GM23338 (cell line): ENCODE data around the gene RBM34. TPM values are rescaled to one million over a fixed set of nuclear protein-coding genes. Genes with fewer than 3 reads are reported as not detected.

Experiments
- ATAC-seq: fragments of 200-7000 bp; cut with Tn5 transposase; 3 replicates; pipeline ENCODE4 v1.9.1; 2020
- DNase-seq: peaks from one replicate; pipeline ENCODE4 v3.0.0-alpha.2; 2015; ENCODE audit warnings: low spot score
- H2AFZ ChIP-seq: fragments of 200-600 bp; sonication (generic); 2 replicates; pipeline ENCODE4 v1.8.0; 2016; ENCODE audit warnings: antibody characterized with exemption, mild to moderate bottlenecking, moderate library complexity
- H3F3A ChIP-seq: fragments of 200-600 bp; sonication (generic); replicated peaks from 2 replicates; pipeline ENCODE4 v1.8.0; 2017; ENCODE audit warnings: antibody characterized with exemption, mixed run types, low read depth
- H3K27ac ChIP-seq: fragments of 200-600 bp; sonication (generic); 2 replicates; pipeline ENCODE4 v1.6.1; 2016; ENCODE audit warnings: low read depth
- H3K27me3 ChIP-seq: fragments of 200-600 bp; sonication (generic); 2 replicates; pipeline ENCODE4 v1.8.0; 2016; ENCODE audit warnings: mild to moderate bottlenecking, mixed run types, moderate library complexity; ENCODE audit not compliant: insufficient read depth
- H3K36me3 ChIP-seq: fragments of 200-600 bp; sonication (generic); 2 replicates; pipeline ENCODE4 v1.8.0; 2016; ENCODE audit warnings: mild to moderate bottlenecking; ENCODE audit not compliant: insufficient read depth
- H3K4me1 ChIP-seq: fragments of 200-600 bp; sonication (generic); 2 replicates; pipeline ENCODE4 v1.8.0; 2016; ENCODE audit warnings: mild to moderate bottlenecking, moderate library complexity; ENCODE audit not compliant: insufficient read depth
- H3K4me2 ChIP-seq: fragments of 200-600 bp; sonication (generic); 2 replicates; pipeline ENCODE4 v1.7.1; 2017; ENCODE audit warnings: mixed run types
- H3K4me3 ChIP-seq: fragments of 200-600 bp; sonication (generic); 2 replicates; pipeline ENCODE4 v1.6.1; 2016; ENCODE audit warnings: mixed run types
- H3K79me2 ChIP-seq: fragments of 200-600 bp; sonication (generic); replicated peaks from 2 replicates; pipeline ENCODE4 v1.8.0; 2017; ENCODE audit warnings: mild to moderate bottlenecking; ENCODE audit not compliant: insufficient read depth
- H3K9me2 ChIP-seq: fragments of 200-600 bp; sonication (generic); 2 replicates; pipeline ENCODE4 v1.8.0; 2017; ENCODE audit not compliant: insufficient read depth
- H4K20me1 ChIP-seq: fragments of 200-600 bp; sonication (generic); replicated peaks from 2 replicates; pipeline ENCODE4 v1.8.0; 2017; ENCODE audit warnings: mild to moderate bottlenecking; ENCODE audit not compliant: insufficient read depth
- H3K27ac Mint-ChIP-seq: 2 replicates; pipeline ENCODE4 v1.8.0; 2020; ENCODE audit warnings: inconsistent platforms, mild to moderate bottlenecking, moderate library complexity, mixed read lengths
- H3K27me3 Mint-ChIP-seq: 3 replicates; pipeline ENCODE4 v1.8.0; 2022; ENCODE audit warnings: low read depth, mild to moderate bottlenecking, moderate library complexity, mixed read lengths, inconsistent platforms; ENCODE audit not compliant: insufficient read depth, poor library complexity
- H3K36me3 Mint-ChIP-seq: 3 replicates; pipeline ENCODE4 v1.8.0; 2021; ENCODE audit warnings: low read depth, mild to moderate bottlenecking, inconsistent platforms, moderate library complexity, mixed read lengths
- H3K4me1 Mint-ChIP-seq: 3 replicates; pipeline ENCODE4 v1.8.0; 2020; ENCODE audit warnings: mild to moderate bottlenecking, inconsistent platforms, mixed read lengths
- H3K4me3 Mint-ChIP-seq: 3 replicates; pipeline ENCODE4 v1.8.0; 2021; ENCODE audit warnings: moderate library complexity, mild to moderate bottlenecking, inconsistent platforms, mixed read lengths
- H3K9me3 Mint-ChIP-seq: 3 replicates; pipeline ENCODE4 v1.8.0; 2020; ENCODE audit warnings: moderate library complexity, mild to moderate bottlenecking, inconsistent platforms, mixed read lengths
- CTCF ChIP-seq, 2 experiments: fragments of 200-600 bp in 1 of 2; sonication (generic) in 1 of 2; conservative IDR thresholded peaks; 2 replicates each; pipeline versions ENCODE4 v1.5.1 to v1.6.1; 2016 to 2017; ENCODE audit warnings: antibody characterized with exemption in 2 of 2, low read depth in 2 of 2, mild to moderate bottlenecking in 2 of 2, moderate library complexity in 1 of 2
- EZH2 ChIP-seq: fragments of 200-600 bp; sonication (generic); IDR thresholded peaks from one replicate; pipeline ENCODE4 v1.8.0; 2017; ENCODE audit warnings: antibody characterized with exemption, mild to moderate bottlenecking, low read depth; ENCODE audit not compliant: unreplicated experiment
- JUNB ChIP-seq: IDR thresholded peaks from one replicate; pipeline ENCODE4 v1.6.1; 2016; ENCODE audit warnings: antibody characterized with exemption; ENCODE audit not compliant: unreplicated experiment
- NANOG ChIP-seq: IDR thresholded peaks from 2 replicates; pipeline ENCODE4 v1.6.1; 2016; ENCODE audit warnings: antibody characterized with exemption, borderline replicate concordance
- POLR2AphosphoS5 ChIP-seq: IDR thresholded peaks from 2 replicates; pipeline ENCODE4 v1.6.1; 2016; ENCODE audit warnings: antibody characterized with exemption, low read depth
- STAT1 ChIP-seq: IDR thresholded peaks from one replicate; pipeline ENCODE4 v1.6.1; 2016; ENCODE audit warnings: antibody characterized with exemption; ENCODE audit not compliant: unreplicated experiment
- ZNF114 ChIP-seq: fragments of 250-450 bp; sonication (Bioruptor Pico); IDR thresholded peaks from 2 replicates; pipeline ENCODE4 v1.5.0; 2020; ENCODE audit warnings: mild to moderate bottlenecking, moderate library complexity
- ZNF331 ChIP-seq: fragments of 250-450 bp; sonication (Bioruptor Pico); IDR thresholded peaks from 2 replicates; pipeline ENCODE4 v1.5.0; 2020; ENCODE audit warnings: low read depth, mild to moderate bottlenecking, moderate library complexity
- polyA plus RNA-seq: library from polyadenylated mRNA; unstranded; fragments of >200 nt; fragmentation: Nextera tagmentation; extraction: Ambion mirVana; gene quantifications from 2 replicates; pipeline ENCODE4 v1.2.1, GENCODE V29; 2016
- total RNA-seq: library from RNA; depleted of rRNA; stranded (reverse); fragments of >200 nt; shearing (Covaris generic); gene quantifications from 2 replicates; pipeline ENCODE4 v1.2.3, GENCODE V29; 2014
- TF ChIP-seq, protein P1 (sequence below): fragments of 250-450 bp; sonication (Bioruptor Pico); IDR thresholded peaks from 2 replicates; pipeline ENCODE4 v1.5.0; 2020; ENCODE audit warnings: mild to moderate bottlenecking, moderate library complexity
- TF ChIP-seq, protein P2 (sequence below): IDR thresholded peaks from one replicate; pipeline ENCODE4 v1.6.1; 2018; ENCODE audit warnings: antibody characterized with exemption; ENCODE audit not compliant: unreplicated experiment

The RBM34 gene
- total and polyA plus RNA-seq, 2 experiments from 2014 or later = 51.8 to 177 TPM

DNA sequence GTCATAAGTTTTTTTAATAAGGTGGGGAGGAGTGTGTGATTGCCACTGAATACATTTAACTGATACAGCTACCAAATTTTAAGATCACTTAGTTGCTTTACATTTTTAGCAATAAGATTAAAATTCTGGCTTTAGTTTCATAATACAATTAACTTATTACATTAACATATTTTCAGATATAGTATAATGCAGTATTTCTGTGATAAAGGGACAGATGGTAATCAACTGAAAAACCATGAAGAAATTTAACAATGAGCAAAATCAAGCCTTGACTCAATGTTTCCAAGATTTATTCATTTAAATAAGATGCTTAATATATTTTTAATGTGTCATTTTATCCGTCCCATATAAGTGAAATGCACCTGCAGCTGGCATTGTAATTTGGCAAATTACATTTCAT, 36.4 kb downstream of the RBM34 start (continued):
- TF ChIP-seq, protein P1, sequence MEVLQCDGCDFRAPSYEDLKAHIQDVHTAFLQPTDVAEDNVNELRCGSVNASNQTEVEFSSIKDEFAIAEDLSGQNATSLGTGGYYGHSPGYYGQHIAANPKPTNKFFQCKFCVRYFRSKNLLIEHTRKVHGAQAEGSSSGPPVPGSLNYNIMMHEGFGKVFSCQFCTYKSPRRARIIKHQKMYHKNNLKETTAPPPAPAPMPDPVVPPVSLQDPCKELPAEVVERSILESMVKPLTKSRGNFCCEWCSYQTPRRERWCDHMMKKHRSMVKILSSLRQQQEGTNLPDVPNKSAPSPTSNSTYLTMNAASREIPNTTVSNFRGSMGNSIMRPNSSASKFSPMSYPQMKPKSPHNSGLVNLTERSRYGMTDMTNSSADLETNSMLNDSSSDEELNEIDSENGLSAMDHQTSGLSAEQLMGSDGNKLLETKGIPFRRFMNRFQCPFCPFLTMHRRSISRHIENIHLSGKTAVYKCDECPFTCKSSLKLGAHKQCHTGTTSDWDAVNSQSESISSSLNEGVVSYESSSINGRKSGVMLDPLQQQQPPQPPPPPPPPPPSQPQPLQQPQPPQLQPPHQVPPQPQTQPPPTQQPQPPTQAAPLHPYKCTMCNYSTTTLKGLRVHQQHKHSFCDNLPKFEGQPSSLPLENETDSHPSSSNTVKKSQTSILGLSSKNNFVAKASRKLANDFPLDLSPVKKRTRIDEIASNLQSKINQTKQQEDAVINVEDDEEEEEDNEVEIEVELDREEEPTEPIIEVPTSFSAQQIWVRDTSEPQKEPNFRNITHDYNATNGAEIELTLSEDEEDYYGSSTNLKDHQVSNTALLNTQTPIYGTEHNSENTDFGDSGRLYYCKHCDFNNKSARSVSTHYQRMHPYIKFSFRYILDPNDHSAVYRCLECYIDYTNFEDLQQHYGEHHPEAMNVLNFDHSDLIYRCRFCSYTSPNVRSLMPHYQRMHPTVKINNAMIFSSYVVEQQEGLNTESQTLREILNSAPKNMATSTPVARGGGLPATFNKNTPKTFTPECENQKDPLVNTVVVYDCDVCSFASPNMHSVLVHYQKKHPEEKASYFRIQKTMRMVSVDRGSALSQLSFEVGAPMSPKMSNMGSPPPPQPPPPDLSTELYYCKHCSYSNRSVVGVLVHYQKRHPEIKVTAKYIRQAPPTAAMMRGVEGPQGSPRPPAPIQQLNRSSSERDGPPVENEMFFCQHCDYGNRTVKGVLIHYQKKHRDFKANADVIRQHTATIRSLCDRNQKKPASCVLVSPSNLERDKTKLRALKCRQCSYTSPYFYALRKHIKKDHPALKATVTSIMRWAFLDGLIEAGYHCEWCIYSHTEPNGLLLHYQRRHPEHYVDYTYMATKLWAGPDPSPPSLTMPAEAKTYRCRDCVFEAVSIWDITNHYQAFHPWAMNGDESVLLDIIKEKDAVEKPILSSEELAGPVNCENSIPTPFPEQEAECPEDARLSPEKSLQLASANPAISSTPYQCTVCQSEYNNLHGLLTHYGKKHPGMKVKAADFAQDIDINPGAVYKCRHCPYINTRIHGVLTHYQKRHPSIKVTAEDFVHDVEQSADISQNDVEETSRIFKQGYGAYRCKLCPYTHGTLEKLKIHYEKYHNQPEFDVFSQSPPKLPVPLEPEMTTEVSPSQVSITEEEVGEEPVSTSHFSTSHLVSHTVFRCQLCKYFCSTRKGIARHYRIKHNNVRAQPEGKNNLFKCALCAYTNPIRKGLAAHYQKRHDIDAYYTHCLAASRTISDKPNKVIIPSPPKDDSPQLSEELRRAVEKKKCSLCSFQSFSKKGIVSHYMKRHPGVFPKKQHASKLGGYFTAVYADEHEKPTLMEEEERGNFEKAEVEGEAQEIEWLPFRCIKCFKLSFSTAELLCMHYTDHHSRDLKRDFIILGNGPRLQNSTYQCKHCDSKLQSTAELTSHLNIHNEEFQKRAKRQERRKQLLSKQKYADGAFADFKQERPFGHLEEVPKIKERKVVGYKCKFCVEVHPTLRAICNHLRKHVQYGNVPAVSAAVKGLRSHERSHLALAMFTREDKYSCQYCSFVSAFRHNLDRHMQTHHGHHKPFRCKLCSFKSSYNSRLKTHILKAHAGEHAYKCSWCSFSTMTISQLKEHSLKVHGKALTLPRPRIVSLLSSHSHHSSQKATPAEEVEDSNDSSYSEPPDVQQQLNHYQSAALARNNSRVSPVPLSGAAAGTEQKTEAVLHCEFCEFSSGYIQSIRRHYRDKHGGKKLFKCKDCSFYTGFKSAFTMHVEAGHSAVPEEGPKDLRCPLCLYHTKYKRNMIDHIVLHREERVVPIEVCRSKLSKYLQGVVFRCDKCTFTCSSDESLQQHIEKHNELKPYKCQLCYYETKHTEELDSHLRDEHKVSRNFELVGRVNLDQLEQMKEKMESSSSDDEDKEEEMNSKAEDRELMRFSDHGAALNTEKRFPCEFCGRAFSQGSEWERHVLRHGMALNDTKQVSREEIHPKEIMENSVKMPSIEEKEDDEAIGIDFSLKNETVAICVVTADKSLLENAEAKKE (CRISPR knock-in tag) = no peak
- TF ChIP-seq, protein P2, sequence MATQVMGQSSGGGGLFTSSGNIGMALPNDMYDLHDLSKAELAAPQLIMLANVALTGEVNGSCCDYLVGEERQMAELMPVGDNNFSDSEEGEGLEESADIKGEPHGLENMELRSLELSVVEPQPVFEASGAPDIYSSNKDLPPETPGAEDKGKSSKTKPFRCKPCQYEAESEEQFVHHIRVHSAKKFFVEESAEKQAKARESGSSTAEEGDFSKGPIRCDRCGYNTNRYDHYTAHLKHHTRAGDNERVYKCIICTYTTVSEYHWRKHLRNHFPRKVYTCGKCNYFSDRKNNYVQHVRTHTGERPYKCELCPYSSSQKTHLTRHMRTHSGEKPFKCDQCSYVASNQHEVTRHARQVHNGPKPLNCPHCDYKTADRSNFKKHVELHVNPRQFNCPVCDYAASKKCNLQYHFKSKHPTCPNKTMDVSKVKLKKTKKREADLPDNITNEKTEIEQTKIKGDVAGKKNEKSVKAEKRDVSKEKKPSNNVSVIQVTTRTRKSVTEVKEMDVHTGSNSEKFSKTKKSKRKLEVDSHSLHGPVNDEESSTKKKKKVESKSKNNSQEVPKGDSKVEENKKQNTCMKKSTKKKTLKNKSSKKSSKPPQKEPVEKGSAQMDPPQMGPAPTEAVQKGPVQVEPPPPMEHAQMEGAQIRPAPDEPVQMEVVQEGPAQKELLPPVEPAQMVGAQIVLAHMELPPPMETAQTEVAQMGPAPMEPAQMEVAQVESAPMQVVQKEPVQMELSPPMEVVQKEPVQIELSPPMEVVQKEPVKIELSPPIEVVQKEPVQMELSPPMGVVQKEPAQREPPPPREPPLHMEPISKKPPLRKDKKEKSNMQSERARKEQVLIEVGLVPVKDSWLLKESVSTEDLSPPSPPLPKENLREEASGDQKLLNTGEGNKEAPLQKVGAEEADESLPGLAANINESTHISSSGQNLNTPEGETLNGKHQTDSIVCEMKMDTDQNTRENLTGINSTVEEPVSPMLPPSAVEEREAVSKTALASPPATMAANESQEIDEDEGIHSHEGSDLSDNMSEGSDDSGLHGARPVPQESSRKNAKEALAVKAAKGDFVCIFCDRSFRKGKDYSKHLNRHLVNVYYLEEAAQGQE = no peak

DNA sequence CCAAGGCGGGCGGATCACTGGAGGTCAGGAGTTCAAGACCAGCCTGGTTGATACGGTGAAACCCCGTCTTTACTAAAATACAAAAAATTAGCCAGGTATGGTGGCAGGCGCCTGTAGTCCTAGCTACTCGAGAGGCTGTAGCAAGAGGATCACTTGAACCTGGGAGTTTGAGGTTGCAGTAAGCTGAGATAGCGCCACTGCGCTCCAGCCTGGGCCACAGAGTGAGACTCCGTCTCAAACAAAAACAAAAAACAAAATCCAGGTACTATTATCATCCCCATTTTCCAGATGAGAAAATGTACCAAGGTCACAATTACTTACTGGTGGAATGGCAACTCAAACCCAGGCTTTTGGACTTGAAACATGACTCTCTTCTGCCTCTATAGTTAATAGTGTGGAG, 36.9 kb downstream of the RBM34 start:
- H2AFZ ChIP-seq = no peak overlapping the region
- H3K4me3 ChIP-seq = no peak overlapping the region
- Mint-ChIP-seq H3K9me3 (no peaks in the 10 kb centered on the region; the same call in 2 of the 3 replicates), H3K36me3 (peaks cover 80% of the 10 kb centered on the region), H3K27me3 (peaks cover 13% of the 10 kb centered on the region), H3K27ac (peak overlapping the region; percentile 61; the same call in 1 of the 2 replicates), H3K4me3 (no peak overlapping the region), H3K4me1 (peaks cover 15% of the 10 kb centered on the region; the same call in 2 of the 3 replicates)
- TF ChIP-seq NANOG = no peak
- no peak for TF ChIP-seq STAT1
- no peak for TF ChIP-seq JUNB
- no peak for TF ChIP-seq CTCF (conservative IDR thresholded peaks at IDR 0.05; ENCODE audit: low read depth in 2 of 2)
- TF ChIP-seq POLR2AphosphoS5 = no peak
- TF ChIP-seq ZNF114 (CRISPR knock-in tag) = no peak
- no peak for TF ChIP-seq ZNF331 (CRISPR knock-in tag)
- no peak for TF ChIP-seq EZH2
- no peaks in the 10 kb centered on the region for H3K9me2 ChIP-seq
- H4K20me1 ChIP-seq = peaks cover 60% of the 10 kb centered on the region
- H3K27ac ChIP-seq = no peak overlapping the region
- DNase-seq (no peak), ATAC-seq (no peak)
- H3K4me2 ChIP-seq = peak overlapping the region; percentile 56; the same call in 1 of the 2 replicates
- peaks cover 58% of the 10 kb centered on the region for H3K36me3 ChIP-seq
- H3F3A ChIP-seq = no peaks in the 10 kb centered on the region; the same call in 1 of the 2 replicates
- no peaks in the 10 kb centered on the region for H3K27me3 ChIP-seq
- peaks cover 22% of the 10 kb centered on the region for H3K4me1 ChIP-seq
- peaks cover 95% of the 10 kb centered on the region for H3K79me2 ChIP-seq
